HG02970 (cell line): ENCODE measurements around the gene ALDH1A2.
"Not testable (repeated sequence)": the region's sequence is repeated elsewhere in the genome, so short reads cannot be mapped to it uniquely, and the experiment has no call there.

ENCODE experiments used
- ATAC-seq: cut with Tn5 transposase; IDR thresholded peaks from one replicate; pipeline ENCODE4 v1.9.1; 2021; ENCODE audit warnings: mild to moderate bottlenecking, moderate library complexity, moderate number of reproducible peaks; ENCODE audit not compliant: unreplicated experiment, low FRiP score

Gene ALDH1A2

DNA sequence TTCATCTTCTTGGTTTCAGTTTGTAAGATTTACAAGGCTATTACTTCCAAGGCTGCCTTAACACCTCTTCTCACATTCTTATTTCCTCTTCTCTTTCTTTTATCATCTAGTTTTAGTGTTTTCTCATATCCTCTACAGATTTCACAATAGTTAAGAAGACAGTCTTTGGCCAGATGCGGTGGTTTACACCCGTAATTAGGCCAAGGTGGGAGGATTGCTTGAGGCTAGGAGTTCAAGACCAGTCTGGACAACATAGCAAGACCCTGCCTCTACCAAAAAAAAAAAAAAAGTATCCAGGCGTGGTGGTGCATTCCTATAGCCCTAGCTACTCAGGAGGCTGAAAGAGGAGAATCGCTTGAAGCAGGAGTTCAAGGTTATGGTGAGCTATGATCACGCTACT, 3.5 kb upstream of the ALDH1A2 start:
- no peak for ATAC-seq

DNA sequence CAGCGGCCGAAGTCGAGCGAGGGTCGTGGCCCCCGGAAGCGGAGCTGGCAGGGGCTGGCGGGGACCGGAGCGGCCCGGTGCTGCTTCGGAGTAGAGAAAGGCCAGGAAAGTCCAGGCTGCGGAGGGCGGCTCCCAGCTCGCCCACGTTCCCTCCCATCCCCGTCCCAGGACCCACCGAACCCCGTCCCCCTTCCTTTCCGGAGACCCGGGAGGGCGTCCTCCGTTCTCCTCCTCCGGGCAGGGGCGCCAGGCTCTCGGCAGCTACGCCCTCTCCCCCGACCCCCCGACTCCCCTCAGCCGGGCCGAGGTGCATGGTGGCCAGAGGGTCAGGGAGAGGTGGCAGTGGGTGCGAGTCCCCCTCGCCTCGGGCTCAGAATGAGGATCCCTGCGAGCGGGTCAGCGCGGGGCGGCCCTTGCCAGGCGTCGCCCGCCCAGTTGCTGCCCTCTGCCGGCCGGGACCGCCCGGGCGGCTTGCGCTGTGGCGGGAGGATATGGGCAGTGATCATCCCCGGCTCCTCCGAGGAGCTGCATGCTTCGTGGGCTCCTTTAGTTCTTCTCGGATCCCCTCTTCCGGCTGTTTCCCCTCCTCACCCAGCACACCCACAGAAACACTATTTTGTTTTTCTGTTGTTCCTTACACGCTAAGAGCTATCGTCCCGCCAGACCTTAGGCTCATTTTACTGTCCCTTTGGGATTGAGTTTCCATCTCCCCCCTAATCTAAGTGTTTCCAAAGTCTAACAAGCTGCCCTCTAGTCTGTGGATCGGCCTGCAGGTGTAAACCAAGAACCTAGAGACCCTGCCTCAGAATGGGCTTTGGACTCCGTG, 744 bp upstream of the ALDH1A2 start:
- no peak for ATAC-seq

DNA sequence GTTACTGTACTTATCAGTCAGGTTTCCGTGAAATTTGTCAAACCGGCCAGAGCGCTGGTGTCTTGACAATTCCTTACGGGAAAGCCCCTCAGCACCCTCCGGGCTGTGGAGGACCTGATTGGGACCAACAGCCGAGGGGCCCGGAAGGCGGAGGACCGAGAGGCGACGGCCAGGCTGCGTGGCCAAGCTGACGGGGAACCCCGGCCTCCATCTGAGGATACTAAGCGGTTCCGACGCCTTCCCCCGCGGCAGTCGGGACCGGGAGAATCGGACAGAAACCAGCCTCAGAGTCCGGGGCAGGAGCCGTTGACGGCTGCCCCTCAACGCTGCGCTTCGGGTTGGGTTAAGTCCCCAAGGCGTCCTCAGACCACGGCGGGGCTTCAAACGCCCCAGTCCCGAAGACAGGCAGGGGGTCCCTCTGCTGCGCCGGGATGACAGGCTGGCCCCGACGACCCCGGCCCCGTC, 499 bp downstream of the ALDH1A2 start:
- ATAC-seq, result no peak

DNA sequence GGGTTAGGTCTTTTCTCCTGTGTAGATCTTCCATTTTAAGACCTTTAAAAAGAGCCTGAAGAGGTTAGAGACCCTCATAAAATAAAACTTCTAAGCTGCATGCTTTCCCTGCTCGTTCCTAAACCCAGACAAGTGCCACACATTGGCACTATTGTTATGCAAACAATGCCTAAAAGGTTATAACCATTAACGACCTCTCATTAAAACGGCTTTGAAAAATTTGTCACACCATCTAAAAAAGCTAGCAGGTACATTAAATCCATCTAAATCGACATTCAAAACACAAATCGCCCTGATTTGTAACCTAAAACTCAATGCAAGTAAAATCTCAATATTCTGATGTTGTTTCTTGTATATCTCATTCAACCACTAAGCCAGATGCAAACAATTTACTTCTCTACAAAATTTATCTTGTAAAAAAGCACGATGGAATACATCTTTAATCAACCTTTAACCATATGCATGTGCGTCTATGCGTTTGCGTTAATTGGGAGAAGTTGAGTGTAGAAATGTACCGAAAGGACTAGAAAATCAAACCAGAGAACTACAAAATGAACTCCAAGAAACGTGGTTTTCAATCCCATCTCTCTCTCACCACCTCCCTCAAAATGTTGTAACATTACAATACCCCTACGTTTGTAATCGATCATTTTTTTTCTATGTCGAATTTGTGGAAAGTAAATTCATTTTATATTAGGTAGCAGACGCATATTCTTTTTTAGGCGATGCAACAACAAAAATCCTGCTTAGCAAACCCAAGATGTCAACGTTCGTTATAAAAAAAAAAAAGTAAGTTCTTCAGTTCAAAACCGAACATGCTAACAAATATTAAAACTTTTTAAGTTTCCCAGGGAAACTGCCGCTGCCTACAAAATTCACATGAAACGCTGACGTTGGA, 1.2 kb downstream of the ALDH1A2 start:
- ATAC-seq, result no peak

DNA sequence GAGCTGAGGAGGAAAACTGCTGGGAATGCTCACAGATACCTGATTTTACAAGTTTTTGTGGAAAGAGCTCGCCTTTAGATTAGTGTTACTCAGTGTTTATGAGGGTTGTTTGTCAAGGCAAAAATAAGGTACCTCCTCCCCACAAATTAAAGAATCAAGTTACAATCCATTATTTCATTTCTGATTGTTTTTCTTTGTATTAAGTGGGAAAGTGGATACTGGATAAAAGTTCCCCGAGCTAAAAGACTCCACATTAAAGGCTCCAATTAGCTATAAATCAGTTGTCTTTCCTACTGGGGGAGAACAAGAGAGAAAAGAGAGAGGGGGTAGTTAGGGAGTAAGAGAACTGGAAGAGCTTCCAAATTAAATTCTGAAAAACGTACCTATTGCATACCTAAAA, 1.9 kb downstream of the ALDH1A2 start:
- no peak for ATAC-seq

DNA sequence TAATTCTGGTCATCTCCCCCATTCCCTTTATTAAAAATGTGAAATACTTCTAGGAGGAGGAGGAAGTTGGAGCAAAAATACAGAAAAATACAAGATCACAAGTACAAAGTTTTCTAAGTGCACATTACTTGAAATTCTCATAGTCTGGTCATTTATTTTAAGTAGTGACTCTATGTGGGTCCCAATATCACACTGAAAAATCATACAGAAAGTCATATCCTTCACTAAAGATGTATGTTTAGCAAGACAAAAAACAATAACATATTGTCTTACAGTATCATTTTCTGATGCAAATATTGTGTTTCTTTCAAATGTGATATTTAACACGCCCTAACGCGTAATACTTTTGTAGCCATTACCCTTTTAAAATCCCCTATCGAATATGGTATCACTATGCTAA, 2.5 kb downstream of the ALDH1A2 start:
- no peak for ATAC-seq

DNA sequence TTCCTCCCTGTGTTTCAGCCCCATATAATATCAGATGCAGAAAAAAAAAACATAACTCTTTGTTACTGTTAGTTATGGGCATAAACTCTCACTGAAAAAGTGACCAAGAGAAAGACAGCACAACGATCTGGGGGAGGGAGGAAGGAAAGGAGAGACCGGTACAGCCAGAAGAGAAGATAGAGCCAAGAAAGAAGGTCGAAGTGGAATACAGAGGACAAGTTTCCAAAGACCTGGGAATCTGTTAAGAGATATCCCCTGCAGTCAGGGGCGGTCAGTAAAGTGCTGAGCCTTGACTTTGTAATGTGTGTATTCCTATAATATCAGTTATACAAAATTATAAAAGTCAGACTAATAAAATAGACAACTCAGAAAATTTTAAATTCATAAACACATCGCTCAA, 3.3 kb downstream of the ALDH1A2 start:
- ATAC-seq, result no peak

DNA sequence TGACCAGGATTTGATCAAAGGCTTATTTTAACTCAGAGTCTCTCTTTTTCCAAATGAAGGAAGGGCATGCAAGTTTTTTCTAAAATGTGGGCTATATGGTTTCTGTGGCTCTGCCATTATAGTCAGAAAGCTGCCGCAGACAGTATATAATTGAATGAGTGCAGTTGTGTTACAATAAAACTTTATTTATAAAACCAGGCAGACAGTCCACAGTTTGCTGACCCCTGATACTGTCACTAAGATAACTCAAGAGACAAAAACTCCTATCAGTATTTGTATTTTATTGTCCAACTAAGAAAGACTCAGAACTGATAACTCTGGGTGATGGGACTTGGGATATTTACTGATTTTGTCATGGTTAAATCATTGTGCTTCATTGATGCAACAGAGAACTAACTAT, 4.9 kb downstream of the ALDH1A2 start:
- no peak for ATAC-seq

DNA sequence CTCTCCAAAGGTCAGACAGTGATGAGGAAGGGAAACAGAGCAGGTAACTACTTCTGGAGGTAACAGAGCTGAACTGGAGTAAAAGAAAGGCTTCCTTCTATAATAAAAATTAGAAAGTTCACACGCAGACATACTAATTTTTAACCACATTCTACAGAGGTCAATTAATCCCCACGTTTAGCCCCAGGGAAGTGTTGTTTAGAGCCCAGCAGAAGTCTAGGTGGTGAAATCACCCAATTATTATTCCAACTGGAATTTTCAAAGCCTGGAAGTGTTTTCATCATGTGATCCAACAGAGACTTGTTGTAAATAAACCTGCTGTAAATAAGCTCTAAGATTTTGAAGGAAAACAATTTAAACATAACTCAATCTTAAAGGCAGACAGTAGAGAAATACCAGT, 6.8 kb downstream of the ALDH1A2 start:
- ATAC-seq, result no peak

DNA sequence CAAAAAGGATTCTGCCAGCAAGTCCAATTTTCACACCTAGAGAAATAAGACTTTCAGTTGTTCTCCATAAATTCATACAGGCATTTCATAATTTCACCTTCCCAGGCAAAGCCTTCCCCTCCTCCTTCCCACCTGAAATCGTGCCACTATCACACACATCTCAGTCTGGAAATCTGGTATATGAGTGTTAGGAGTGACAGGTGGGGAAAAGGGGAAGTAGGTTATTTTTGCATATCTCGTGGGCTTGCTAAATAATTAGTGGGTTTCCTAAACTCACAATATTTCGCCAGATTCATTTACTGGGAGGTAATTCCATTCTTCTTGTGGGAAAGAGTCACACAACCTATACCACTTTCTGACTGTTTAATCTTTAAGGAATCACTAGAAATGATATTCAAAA, 7.4 kb downstream of the ALDH1A2 start:
- ATAC-seq, result no peak

DNA sequence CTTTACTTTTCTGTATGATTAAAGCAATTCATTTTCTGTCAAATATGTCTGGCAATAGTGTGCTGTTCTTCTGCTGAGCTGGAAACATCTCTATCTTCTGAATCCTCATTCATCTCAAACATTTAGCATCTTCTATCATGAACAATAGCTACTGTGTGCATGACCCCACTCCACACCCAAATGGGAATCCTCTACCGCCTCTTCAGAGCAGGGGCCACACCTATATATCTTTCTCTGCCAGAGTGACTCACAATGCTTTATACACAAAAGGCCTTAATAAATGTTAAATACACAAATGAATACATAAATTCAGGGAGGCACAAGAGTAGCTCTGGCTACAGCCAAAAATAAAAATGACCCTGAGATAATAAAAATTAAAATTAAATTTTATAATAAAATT, 8.0 kb downstream of the ALDH1A2 start:
- ATAC-seq, result no peak

DNA sequence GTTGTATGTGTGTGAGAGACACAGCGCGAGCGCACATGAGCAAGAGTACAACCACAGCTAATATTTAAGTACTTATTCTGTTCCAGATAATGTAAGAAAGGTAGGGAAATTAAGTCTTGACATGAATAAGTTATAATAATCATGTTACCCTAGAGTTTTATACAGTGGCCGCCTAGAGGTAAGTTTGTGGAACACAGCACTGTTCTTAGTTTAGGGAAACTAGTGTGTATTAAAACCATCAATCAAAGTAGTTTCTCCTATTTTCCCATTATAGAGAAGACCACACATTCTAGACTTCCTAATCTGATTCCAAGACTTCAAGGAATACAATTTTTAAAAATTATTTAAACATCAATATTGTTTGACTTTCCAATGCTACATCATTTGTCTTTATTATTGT, 9.5 kb downstream of the ALDH1A2 start:
- ATAC-seq, result no peak

DNA sequence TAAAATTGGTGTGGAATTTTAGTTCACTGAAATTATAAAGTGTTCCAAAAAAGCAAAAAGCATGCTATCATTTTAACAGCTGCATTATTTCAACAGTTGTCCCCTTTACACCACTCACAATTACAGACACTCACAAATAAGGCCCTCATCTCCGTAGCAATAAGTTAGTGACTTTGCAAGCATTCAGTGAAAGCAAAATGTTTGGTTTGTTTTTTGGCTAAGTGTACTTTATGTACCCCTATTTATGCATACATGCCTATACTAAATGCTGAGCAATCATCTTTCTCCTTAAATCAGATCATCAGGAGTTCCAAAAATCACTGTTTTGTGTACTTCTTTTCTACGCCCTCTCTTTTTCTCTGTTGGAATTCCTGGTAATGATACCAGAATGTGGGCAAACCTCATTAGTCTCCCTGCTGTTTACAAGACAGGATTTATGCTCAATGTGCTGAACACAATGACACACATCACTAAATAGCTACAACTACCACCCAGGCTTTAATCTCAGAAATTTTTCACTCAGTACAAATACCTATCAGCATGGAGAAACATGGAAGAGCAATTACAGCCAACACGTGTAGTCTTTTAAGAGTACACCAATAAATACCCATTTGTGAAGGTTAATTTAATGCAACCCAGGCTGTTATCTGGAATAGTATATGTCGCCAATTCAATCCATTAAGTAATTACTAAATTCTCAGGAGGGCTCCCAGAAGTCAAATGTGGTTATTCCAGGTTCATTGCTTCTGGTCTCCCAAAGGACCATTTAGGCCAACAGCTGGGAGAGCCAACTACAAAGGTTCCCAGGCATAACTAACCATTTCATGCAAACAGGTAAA, 12.0 kb downstream of the ALDH1A2 start:
- ATAC-seq, result no peak

DNA sequence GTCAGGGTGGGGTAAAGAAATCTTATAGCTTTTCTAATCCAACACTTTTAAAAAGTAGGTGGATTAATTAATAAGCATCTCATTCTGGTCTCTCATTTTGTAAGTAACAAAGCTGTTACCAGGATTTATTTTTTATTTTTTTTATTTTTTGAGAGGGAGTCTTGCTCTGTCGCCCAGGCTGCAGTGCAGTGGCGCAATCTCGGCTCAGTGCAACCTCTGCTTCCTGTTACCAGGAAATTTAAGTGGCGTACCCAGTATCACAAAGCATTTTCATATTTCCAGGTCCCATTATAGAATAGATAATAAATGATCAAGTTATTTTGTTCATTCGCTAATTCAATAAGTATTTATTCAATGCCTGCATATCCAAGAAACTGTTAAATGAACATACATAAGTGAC, 13.2 kb downstream of the ALDH1A2 start:
- no peak for ATAC-seq

DNA sequence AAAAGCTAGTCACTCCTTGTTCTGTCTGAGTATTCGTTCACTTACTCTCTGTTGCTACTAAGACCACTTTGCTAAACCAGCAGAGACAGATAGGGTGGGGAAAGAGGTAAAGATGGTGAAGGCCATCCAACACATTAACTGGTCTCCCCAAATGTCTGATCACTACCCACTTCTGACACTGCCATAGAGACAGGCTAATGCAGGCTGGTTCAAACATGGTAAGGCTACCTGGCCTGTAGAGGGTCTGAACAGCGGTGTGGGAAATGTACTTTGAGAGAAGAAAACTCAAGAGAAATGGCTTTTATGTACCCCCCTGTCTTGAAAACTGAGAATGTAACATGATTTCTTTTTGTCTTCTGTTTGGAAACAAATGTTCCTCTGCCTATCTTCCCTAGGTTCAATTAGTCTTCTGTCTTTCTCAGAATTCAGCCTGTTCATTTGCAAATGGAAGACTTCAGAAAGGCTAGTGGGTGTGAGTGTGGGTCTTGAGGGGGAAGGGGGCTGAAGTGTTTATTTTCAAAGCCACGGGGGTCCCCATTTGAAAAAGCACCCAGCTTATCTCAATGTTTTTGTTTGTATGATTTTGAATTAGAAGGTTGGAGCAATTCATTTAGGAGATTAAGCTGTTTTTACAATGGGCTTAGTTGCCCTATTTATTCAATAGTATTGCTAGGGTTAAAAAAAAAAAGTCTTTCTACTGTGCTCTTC, 15.8 kb downstream of the ALDH1A2 start:
- no peak for ATAC-seq

DNA sequence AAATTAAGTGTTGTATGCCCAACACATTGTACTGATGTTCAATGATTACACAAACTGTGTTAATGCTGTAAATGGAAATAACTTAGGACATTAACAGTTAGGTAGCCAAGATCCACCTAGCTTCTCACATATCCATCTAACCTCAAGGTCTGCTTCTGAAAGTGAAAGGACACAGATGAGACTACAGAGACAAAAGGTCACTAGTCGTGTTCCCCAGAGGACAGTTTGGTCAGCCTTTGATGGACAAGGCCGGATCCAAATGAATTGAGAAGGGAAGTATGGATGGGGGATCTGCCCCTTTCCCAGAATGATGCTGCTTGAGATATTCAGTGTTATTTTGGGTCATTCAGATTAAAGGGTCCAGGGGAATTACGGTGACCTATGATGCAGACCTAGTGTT, 17.2 kb downstream of the ALDH1A2 start:
- ATAC-seq, result no peak

DNA sequence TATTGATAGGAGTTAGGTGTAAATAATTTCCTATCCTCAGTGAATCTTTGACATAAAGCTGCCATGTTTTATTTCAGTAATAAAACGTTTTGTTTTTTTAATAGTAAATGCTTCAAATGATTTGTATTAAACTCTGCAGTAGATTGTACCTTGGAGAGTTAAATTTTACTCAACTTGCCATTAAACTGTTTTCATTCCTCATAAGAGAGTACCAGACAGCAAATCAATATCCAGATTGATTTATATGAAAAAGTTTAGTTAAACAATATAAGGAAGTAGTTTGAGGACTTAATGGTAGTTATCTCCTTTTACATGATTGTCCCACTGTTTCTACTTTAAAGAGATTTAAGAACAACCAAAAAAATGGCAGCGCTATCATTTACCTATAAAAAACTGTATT, 18.4 kb downstream of the ALDH1A2 start:
- ATAC-seq, result no peak

DNA sequence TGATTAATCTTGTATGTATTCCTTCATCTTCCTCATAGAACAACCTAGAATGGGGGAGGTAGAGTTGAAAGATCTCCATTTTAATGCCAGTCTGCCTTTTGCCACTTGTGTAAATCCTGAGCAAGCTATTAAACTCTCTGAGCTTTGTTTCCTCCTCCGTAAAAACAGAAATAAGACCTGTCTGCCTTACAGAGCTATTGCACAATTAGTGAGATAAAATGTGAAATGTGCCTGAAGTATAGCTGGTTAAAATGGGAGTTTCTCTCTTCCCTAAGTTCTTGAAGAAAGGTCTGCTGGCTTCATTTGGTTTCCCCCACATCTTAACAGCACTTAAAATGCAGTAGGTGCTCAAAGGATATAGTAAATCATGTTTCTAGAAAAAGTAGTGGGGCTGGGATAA, 19.0 kb downstream of the ALDH1A2 start:
- no peak for ATAC-seq

DNA sequence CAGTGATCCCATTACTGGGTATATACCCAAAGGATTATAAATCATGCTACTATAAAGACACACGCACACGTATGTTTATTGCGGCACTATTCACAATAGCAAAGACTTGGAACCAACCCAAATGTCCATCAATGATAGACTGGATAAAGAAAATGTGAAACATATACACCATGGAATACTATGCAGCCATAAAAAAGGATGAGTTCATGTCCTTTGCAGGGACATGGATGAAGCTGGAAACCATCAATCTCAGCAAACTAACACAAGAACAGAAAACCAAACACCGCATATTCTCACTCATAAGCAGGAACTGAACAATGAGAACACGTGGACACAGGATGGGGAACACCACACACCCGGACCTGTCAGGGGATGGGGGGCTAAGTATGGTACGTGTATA, 20.1 kb downstream of the ALDH1A2 start:
- not testable (repeated sequence) for ATAC-seq

DNA sequence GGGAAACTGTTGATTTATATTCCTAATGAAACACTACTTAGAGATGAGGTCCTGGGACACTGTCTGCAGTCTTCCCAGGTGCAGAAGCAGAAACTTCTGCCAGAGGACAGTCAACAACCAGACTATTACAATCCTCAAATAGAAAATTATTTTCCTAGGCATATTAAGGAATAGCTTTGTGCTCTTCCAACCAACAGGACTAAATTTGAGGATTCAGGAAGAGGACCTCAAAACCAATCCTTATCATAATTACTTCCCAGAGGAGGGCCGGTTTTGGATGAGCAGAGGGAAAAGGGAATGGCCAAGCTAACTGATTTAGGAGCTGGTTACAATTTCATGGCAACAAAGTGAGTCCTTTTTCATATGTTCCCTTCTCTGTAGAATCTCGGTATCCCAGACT, 21.0 kb downstream of the ALDH1A2 start:
- ATAC-seq, result no peak
